ENCODE results near the gene ARHGAP9. TPM values are rescaled to one million over a fixed set of nuclear protein-coding genes. Genes with fewer than 3 reads are reported as not detected.
"Not testable (repeated sequence)": the region's sequence is repeated elsewhere in the genome, so short reads cannot be mapped to it uniquely, and the experiment has no call there.

ARHGAP9 gene
- total RNA-seq, 1 experiment from 2014 or later: 0.52 TPM

DNA sequence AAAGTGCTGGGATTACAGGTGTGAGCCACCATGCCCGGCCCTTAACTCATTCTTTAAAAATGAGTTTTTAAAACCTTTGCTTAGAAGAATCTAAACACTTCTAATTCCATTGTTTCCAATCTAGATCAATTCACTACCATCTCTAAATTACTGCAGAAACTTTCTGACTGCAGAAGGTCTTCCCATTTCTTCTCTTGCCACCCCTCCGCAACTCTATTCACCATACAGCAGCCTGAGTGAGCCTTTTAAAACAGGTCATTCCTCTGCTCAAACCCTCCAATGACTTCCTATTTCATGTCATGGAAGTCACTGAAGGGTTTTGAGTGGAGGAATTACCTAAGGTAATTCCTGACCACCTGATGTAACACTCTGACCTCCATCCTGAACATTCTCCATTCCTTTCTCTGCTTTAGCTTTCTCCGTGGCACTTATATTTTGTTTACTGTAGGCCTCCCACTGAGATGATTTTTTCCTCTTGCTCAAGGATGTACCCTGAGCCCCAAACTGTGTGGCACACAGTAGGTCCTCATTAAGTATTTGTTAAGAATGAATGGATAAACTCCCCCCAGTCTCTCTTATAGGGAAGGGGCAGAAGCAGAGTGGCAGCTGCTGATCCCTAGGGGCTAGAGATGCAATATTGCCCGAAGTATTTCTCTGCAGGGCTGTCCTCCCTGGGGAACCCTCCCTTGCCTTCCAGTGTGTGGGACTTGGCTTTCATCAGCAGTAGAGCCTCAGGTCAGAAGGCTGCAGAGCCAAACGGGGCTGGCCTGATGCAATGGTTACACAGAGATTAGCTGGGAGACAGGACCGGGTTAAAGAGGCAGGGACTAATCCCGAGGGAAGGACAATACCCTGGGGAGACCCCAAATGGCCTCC, 39.5 kb upstream of the ARHGAP9 start:
- no TSS peak for BruUV-seq (replicated peaks)
- ChIA-PET POLR2A (ENCODE audit: low non-redundant PET) (no interaction called here), CTCF (interaction anchor here (1.5 kb wide), 1 partner anchor 60 kb away, joined by 4 read pairs; the partner anchor contains the start of gene GLI1)
- H3K4me3 ChIP-seq (ENCODE audit: low read depth, low read length, poor library complexity, severe bottlenecking): peak overlapping the region; percentile 89
- H3K36me3 ChIP-seq (ENCODE audit: insufficient read depth, low read length, poor library complexity, severe bottlenecking): peaks cover 60% of the 10 kb centered on the region
- no peak for TF ChIP-seq EZH2 (IDR thresholded peaks at IDR 0.05; ENCODE audit: borderline replicate concordance, low read depth, low read length, poor library complexity, severe bottlenecking)
- TF ChIP-seq, protein P1, sequence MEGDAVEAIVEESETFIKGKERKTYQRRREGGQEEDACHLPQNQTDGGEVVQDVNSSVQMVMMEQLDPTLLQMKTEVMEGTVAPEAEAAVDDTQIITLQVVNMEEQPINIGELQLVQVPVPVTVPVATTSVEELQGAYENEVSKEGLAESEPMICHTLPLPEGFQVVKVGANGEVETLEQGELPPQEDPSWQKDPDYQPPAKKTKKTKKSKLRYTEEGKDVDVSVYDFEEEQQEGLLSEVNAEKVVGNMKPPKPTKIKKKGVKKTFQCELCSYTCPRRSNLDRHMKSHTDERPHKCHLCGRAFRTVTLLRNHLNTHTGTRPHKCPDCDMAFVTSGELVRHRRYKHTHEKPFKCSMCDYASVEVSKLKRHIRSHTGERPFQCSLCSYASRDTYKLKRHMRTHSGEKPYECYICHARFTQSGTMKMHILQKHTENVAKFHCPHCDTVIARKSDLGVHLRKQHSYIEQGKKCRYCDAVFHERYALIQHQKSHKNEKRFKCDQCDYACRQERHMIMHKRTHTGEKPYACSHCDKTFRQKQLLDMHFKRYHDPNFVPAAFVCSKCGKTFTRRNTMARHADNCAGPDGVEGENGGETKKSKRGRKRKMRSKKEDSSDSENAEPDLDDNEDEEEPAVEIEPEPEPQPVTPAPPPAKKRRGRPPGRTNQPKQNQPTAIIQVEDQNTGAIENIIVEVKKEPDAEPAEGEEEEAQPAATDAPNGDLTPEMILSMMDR (conservative IDR thresholded peaks at IDR 0.05; ENCODE audit: low read depth, low read length): no peak
- H3K9me3 ChIP-seq (ENCODE audit: low read depth, low read length, poor library complexity, severe bottlenecking): no peaks in the 10 kb centered on the region
- intact Hi-C loops (cut with micrococcal nuclease; ENCODE audit: unreplicated experiment): no loop called here
- H3K27ac ChIP-seq (ENCODE audit: low read depth, low read length, poor library complexity, severe bottlenecking): peak overlapping the region; percentile 97
- no peaks in the 10 kb centered on the region for H3K27me3 ChIP-seq (replicated peaks; ENCODE audit: insufficient read depth, low read depth, low read length, poor library complexity)
- peak; percentile 56 for DNase-seq (ENCODE audit: low spot score)
- peaks cover 42% of the 10 kb centered on the region for H3K4me1 ChIP-seq (ENCODE audit: insufficient read depth, low read length, poor library complexity, severe bottlenecking)

DNA sequence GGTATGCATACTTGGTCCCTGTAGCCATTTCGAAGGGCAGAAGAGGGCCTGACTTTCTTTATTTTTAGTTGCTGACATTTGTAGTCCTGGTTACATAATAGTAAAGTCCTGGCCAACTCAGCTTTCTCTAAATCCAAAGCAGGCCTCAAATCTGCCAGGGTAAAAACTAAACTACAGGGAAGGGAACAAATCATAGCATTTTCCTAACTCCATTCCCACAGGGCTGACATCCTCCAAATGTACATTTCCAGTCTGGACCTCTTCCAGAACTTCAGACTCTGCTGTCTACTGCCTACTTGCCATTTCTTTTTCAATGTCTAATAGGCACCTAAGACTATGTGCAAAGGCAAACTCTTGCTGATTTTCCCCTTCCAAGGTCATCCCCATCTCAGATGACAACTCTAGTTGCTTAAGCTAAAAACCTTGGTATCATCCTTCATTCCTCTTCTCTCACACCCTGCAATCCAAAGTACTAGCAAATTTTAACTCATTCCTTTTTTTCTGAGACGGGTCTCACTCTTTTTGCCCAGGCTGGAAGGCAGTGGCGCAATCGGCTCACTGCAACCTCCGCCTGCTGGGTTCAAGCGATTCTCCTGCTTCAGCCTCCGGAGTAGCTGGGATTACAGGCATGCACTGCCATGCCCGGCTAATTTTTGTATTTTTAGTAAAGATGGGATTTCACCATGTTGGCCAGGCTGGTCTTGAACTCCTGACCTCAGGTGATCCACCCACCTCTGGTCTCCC, 38.7 kb upstream of the ARHGAP9 start:
- peaks cover 68% of the 10 kb centered on the region for H3K36me3 ChIP-seq (ENCODE audit: insufficient read depth, low read length, poor library complexity, severe bottlenecking)
- no TSS peak for BruUV-seq (replicated peaks)
- POLR2A ChIA-PET (ENCODE audit: low non-redundant PET): interaction anchor here (0.6 to 1.0 kb wide), 3 partner anchors 14 to 228 kb away, joined by 4 to 15 read pairs (median 6); partner anchors contain the start of gene TSPAN31
- intact Hi-C loops (cut with micrococcal nuclease; ENCODE audit: unreplicated experiment): no loop called here
- peak overlapping the region; percentile 97 for H3K27ac ChIP-seq (ENCODE audit: low read depth, low read length, poor library complexity, severe bottlenecking)
- CTCF ChIA-PET: no interaction called here
- H3K9me3 ChIP-seq (ENCODE audit: low read depth, low read length, poor library complexity, severe bottlenecking): no peaks in the 10 kb centered on the region
- no peak for DNase-seq (ENCODE audit: low spot score)
- H3K4me1 ChIP-seq (ENCODE audit: insufficient read depth, low read length, poor library complexity, severe bottlenecking): peaks cover 35% of the 10 kb centered on the region
- H3K27me3 ChIP-seq (replicated peaks; ENCODE audit: insufficient read depth, low read depth, low read length, poor library complexity): no peaks in the 10 kb centered on the region
- TF ChIP-seq, protein P1 (conservative IDR thresholded peaks at IDR 0.05; ENCODE audit: low read depth, low read length): no peak
- TF ChIP-seq EZH2 (IDR thresholded peaks at IDR 0.05; ENCODE audit: borderline replicate concordance, low read depth, low read length, poor library complexity, severe bottlenecking): no peak
- H3K4me3 ChIP-seq (ENCODE audit: low read depth, low read length, poor library complexity, severe bottlenecking): peak overlapping the region; percentile 89

DNA sequence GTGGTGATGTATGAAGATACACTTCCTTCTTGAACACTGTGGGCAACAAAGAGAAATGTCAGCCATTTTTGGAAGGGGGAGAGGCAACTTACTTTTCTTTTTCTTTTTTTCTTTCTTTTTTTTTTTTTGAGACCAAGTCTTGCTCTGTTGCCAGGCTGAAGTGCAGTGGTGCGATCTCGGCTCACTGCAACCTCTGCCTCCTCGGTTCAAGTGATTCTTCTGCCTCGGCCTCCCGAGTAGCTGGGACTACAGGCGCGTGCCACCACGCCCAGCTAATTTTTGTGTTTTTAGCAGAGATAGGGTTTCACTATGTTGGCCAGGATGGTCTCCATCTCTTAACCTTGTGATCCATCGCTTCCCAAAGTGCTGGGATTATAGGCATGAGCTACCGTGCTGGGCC, 38.1 kb upstream of the ARHGAP9 start:
- H3K4me1 ChIP-seq (ENCODE audit: insufficient read depth, low read length, poor library complexity, severe bottlenecking): peaks cover 34% of the 10 kb centered on the region
- POLR2A ChIA-PET (ENCODE audit: low non-redundant PET): interaction anchor here (0.6 to 1.0 kb wide), 3 partner anchors 13 to 228 kb away, joined by 4 to 15 read pairs (median 6); partner anchors contain the start of gene TSPAN31
- H3K4me3 ChIP-seq (ENCODE audit: low read depth, low read length, poor library complexity, severe bottlenecking); intact Hi-C loops (cut with micrococcal nuclease; ENCODE audit: unreplicated experiment); CTCF ChIA-PET; DNase-seq (ENCODE audit: low spot score); H3K27me3 ChIP-seq (replicated peaks; ENCODE audit: insufficient read depth, low read depth, low read length, poor library complexity); H3K9me3 ChIP-seq (ENCODE audit: low read depth, low read length, poor library complexity, severe bottlenecking); BruUV-seq (replicated peaks): not testable (repeated sequence)
- peak overlapping the region; percentile 97 for H3K27ac ChIP-seq (ENCODE audit: low read depth, low read length, poor library complexity, severe bottlenecking)
- H3K36me3 ChIP-seq (ENCODE audit: insufficient read depth, low read length, poor library complexity, severe bottlenecking): peaks cover 74% of the 10 kb centered on the region

Data from A673 (cell line).